ENCODE results near the gene ATP13A3.

DNA sequence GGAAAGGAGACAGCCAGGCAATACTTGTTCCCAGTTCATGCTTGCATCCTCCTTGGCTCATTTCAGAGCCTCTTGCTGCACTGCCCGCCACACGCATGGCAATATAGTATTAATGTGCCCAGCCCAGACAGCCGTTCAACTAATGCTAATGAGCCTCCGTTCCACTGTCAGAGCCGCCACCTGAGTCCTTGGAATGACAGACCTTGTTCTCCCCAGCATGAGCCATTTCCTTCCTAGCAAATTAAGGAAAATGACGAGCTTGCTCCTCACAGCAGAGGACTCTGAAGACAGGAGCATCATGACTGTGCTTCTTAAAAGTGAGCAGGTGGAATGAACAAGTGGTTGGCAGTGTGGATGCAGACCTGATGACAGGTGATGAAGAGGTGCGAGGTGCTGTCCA is 106.5 kb downstream of the ATP13A3 start:
- TF ChIP-seq, protein P1, sequence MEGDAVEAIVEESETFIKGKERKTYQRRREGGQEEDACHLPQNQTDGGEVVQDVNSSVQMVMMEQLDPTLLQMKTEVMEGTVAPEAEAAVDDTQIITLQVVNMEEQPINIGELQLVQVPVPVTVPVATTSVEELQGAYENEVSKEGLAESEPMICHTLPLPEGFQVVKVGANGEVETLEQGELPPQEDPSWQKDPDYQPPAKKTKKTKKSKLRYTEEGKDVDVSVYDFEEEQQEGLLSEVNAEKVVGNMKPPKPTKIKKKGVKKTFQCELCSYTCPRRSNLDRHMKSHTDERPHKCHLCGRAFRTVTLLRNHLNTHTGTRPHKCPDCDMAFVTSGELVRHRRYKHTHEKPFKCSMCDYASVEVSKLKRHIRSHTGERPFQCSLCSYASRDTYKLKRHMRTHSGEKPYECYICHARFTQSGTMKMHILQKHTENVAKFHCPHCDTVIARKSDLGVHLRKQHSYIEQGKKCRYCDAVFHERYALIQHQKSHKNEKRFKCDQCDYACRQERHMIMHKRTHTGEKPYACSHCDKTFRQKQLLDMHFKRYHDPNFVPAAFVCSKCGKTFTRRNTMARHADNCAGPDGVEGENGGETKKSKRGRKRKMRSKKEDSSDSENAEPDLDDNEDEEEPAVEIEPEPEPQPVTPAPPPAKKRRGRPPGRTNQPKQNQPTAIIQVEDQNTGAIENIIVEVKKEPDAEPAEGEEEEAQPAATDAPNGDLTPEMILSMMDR (IDR thresholded peaks at IDR 0.05) = no peak
- TF ChIP-seq POLR2AphosphoS5 (IDR thresholded peaks at IDR 0.05; ENCODE audit: insufficient read depth in 1 of 2, low read depth in 1 of 2) = no peak

Measured in vagina (tissue), 2 donors.